Neural progenitor cell (in vitro differentiated cells): ENCODE measurements around the gene PREX1.

ENCODE experiments used
- CTCF ChIP-seq: fragments of 200-600 bp; sonication (generic); IDR thresholded peaks from 2 replicates; pipeline ENCODE4 v1.5.1; 2017; ENCODE audit warnings: antibody characterized with exemption, mild to moderate bottlenecking
- EZH2 ChIP-seq: fragments of 200-600 bp; sonication (generic); IDR thresholded peaks from 2 replicates; pipeline ENCODE4 v1.6.1; 2017; ENCODE audit warnings: antibody characterized with exemption, mild to moderate bottlenecking, moderate library complexity
- EZH2phosphoT487 ChIP-seq: fragments of 200-600 bp; sonication (generic); IDR thresholded peaks from 2 replicates; pipeline ENCODE4 v1.6.1; 2017; ENCODE audit warnings: antibody characterized with exemption

- no peak for TF ChIP-seq CTCF
- TF ChIP-seq EZH2, result no peak
- no peak for TF ChIP-seq EZH2phosphoT487
Measured at GRCh38 chr20:48703107-48703506, 124.7 kb downstream of the PREX1 start.
